GM19324 (cell line): ENCODE measurements around the gene S1PR2.

Experiments used
- ATAC-seq: cut with Tn5 transposase; IDR thresholded peaks from one replicate; pipeline ENCODE4 v1.9.1; 2021; ENCODE audit warnings: mild to moderate bottlenecking, moderate library complexity; ENCODE audit not compliant: unreplicated experiment, low FRiP score

S1PR2 gene, protein sequence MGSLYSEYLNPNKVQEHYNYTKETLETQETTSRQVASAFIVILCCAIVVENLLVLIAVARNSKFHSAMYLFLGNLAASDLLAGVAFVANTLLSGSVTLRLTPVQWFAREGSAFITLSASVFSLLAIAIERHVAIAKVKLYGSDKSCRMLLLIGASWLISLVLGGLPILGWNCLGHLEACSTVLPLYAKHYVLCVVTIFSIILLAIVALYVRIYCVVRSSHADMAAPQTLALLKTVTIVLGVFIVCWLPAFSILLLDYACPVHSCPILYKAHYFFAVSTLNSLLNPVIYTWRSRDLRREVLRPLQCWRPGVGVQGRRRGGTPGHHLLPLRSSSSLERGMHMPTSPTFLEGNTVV

DNA sequence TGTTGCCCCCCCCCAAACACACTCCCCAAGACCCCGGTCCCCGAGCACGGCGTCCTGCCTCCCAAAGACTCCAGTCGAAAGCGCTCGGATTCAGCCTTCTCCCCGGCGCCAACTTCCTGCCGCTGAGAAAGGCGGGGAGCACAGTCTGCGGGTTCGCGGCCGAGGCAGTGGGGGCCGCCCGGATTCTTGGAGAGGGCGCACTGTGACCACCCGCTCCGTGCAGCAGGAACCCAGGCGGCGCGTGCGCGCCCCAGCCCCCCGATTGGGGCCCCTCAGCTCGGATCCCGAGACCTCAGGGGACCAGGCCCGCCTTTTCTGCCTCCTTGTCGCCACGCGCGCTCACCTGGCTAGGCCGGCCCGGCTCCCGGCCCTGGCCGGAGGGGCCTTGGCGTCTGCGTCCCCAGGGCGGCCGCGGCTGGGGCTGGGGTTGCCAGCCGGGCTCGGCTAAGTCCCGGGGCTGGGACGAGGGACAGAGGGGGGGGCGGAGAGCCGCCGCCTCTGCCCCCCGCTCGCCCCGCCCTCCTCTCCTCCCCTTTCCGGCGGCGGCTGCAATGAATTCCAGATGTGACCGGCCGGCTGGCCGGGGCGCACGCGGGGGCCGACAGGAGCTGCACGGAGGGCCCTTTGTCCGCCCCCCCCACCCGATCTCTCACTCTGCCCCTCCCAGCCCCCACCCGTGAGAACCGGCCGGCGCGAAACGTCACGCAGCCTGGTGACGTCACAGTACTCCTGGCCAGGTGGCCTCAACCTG lies at the start of gene S1PR2:
Gene S1PR2 (minus strand): TSS at position 471 of the 751 bp plus-strand sequence. CDS start 6,426 bp downstream, outside the sequence.
- ATAC-seq = peak; percentile 49

DNA sequence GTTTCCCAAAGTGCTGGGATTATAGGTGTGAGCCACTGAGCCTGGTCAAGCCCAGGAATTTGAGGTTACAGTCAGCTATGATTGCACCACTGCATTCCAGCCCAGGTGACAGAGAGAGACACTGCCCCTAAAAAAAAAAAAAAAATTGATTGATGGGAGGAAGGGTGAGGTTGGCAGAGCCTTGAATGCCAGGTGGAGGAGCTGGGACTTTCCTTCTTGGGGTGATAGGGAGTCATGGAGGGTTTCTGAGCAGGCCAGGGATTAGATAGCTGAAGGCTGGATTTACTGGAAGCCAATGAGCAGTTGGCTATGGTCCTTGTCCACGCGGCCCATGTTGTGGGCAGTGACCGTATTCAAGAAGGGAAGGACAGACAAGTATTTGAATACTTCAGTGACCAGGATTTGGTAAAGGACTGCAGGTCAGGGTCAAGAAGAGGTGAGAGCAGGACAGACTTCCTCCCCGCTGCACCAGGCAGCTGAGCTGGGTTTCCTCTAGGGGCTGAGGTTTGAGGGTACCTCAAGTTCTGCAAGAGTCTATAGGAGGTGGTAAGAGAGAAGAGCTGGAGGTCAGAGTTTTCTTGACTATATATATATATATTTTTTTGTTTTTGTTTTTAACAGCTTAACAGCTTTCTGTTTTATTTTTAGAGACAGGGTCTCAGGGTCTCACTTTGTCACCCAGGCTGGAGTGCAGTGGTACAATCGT lies 48.8 kb upstream of the S1PR2 start:
- ATAC-seq = no peak

DNA sequence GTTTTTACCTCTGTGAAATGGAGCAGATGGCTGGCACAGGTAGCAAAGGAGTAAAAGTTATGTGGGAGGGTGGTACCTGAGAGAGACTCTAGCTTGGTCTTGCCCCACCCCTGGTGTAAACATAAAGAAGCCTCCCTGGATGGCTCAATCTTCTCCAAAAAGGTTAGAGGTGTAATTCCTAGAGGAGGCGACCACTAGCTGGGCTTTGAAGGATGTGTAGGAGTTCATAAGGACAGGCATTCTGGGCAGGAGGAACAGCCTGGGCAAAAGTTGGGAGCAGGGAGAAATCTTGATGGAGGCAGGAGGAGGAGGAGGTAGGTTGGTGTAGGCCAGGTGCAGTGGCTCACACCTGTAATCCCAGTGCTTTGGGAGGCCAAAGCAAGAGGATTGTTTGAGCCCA lies 47.8 kb upstream of the S1PR2 start:
- ATAC-seq = no peak

DNA sequence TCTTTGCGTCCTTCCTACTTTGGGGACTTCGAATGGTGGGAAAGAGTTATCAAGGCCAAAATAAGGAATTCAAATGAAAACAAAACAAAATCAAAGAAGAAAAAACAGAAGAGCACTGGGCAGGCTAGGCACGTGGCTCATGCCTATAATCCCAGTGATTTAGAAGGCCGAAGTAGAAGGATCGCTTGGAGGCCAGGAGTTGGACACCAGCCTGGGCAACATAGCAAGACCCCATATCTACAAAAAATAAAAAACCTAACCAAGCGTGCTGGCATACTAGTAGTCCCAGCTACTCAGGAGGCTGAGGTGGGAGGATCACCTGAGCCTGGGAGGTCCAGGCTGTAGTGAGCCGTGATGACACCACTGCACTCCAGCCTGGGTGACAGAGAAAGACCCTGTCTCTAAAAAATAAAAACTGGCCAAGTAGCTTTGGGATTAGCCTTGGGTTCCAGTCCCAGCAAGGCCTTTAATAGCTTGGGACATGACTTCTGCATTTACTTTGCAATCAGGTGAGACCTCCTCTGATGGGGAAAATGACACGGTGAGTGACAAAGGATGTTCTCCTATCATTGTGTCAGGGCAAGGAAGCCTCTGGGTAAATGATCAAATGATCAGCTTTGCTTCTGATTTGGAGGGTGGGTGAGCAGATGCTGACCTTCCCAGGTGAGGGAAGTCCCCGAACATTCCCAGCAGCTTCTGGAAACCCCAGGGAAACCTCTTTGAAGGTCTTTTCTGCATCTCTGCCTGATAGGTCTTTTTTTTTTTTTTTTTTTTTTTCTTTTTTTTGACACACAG lies 46.9 kb upstream of the S1PR2 start:
- no peak for ATAC-seq

DNA sequence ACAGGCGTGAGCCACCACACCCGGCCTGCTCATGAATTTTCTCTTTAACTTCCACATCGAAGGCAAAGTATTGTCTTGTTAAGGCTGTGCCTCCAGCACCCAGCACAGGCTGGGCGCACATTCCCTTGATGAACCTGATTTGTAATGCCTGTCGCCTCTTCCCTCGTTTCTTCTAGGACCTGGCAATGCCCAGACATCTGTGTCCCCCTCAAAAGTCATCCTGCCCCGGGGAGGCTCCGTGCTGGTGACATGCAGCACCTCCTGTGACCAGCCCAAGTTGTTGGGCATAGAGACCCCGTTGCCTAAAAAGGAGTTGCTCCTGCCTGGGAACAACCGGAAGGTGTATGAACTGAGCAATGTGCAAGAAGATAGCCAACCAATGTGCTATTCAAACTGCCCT lies 43.5 kb upstream of the S1PR2 start:
- ATAC-seq = no peak

DNA sequence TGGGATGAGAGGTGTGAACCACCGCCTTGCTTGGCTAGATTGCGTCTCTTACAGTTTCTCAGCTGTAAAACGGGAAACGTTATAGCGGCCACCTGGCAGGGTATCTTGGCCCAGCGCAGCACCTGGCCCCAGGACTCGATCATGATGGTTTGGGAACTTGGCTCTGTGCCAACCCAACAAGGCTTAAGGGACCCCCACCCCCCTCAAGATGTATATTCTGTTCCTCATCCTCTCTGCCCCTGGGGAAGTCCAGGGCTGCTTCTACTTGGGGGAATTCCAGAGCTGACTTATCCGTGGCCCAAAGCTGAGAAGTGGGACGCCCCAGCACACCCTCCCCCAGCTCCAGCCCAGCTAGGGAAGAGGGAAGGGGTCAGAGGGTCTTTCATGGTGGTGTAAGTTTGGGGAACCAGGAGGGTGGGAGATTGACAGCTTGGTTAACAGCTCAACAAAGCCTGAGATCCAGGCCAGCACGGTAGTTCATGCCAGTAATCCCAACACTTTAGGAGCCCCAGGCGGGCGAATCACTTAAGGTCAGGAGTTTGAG lies 40.5 kb upstream of the S1PR2 start:
- ATAC-seq = peak; percentile 1

DNA sequence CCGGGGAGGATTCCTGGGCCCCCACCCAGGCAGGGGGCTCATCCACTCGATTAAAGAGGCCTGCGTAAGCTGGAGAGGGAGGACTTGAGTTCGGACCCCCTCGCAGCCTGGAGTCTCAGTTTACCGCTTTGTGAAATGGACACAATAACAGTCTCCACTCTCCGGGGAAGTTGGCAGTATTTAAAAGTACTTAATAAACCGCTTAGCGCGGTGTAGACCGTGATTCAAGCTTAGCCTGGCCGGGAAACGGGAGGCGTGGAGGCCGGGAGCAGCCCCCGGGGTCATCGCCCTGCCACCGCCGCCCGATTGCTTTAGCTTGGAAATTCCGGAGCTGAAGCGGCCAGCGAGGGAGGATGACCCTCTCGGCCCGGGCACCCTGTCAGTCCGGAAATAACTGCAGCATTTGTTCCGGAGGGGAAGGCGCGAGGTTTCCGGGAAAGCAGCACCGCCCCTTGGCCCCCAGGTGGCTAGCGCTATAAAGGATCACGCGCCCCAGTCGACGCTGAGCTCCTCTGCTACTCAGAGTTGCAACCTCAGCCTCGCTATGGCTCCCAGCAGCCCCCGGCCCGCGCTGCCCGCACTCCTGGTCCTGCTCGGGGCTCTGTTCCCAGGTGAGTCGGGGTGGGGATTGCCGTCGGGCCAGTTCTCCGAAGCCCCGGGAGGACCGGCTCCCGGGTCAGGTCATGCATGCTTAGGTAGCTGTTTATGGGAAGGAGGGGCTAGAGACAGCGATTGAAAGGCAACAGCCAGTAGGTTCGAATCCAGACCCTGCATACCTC lies 39.7 kb upstream of the S1PR2 start, which contains the start of gene ICAM1:
Gene ICAM1 (plus strand): TSS at position 505 of the 779 bp plus-strand sequence. CDS start 40 bp downstream, at position 545.
- ATAC-seq = peak; percentile 45

DNA sequence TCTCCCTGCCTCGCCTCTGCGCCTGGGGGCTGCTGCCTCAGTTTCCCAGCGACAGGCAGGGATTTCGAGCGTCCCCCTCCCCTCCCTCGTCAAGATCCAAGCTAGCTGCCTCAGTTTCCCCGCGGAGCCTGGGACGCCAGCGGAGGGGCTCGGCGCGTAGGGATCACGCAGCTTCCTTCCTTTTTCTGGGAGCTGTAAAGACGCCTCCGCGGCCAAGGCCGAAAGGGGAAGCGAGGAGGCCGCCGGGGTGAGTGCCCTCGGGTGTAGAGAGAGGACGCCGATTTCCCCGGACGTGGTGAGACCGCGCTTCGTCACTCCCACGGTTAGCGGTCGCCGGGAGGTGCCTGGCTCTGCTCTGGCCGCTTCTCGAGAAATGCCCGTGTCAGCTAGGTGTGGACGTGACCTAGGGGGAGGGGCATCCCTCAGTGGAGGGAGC lies 39.1 kb upstream of the S1PR2 start:
- peak; percentile 27 for ATAC-seq

DNA sequence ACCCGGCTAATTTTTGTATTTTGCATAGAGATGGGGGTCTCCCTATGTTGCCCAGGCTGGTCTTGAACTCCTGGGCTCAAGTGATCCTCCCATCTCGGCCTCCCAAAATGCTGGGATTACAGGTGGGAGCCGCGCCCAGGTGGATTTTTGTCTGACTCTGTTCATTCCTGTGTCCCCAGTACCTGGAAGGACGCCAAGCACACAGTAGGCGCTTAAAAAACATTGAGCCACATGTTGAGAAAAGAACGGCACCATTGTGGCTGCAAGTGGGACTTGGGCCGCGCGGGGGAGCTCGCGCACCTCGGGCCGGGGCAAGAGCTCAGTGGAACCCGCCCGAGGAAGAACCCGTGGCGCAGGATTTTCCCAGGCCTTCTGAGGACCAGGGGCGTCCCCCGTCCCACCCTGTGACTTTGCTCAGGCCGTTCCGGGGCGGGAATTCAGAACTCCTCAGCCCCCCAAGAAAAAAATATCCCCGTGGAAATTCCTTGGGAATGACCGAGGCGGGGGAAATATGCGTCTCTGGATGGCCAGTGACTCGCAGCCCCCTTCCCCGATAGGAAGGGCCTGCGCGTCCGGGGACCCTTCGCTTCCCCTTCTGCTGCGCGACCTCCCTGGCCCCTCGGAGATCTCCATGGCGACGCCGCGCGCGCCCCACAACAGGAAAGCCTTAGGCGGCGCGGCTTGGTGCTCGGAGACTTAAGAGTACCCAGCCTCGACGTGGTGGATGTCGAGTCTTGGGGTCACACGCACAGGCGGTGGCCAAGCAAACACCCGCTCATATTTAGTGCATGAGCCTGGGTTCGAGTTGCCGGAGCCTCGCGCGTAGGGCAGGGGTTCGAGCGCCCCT lies 38.4 kb upstream of the S1PR2 start:
- peak; percentile 32 for ATAC-seq

DNA sequence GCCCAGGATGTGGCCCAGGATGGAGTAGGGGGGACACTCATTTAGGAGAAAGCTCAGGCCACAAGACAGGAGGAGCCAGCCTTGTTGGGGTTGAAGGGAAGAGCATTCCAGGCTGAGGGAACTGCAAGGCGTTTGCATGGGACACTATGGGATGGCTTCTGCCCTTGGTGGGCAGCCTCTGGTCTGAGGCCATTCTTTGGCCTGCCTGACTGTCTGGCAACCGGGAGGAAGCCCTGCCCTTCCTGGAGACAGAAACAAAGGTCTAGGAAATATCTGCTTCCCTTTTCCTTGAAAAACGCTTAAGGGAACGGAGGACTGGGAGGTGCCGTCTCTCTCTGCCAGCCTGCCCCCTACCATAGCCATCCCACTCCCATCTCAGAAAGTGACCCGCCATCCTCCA lies 36.9 kb upstream of the S1PR2 start:
- no peak for ATAC-seq

DNA sequence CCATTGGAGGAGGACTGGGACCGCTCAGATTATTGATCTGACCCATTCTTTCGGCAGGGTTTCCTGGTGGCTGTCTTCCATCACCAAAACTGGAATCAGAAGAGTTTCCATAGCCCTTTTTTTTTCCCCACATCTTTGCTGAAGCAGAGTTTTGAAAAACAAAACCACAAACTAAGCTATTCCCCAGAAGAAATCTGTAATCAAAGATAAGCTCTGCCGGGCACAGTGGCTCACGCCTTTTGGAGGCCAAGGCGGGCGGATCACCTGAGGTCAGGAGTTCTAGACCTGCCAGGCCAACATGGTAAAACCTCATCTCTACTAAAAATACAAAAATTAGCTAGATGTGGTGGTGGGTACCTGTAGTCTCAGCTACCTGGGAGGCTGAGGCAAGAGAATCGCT lies 35.6 kb upstream of the S1PR2 start:
- no peak for ATAC-seq

DNA sequence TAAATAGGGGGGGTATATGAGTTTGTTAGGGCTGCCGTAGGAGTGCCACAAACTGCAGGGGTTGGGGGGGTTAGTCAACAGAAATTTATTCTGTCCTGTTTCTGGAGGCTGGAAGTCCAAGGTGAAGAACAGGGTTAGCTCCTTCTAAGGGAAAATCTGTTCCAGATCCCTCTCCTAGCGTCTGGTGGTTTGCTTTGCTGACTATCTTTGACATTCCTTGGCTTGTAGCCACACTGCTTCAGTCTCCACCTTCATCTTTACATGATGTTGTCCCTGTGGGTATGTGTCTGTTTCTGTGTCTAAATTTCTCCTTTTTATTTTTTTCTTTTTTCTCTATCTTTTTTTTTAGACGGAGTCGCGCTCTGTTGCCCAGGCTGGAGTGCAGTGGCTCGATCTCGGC lies 31.6 kb upstream of the S1PR2 start:
- no peak for ATAC-seq

DNA sequence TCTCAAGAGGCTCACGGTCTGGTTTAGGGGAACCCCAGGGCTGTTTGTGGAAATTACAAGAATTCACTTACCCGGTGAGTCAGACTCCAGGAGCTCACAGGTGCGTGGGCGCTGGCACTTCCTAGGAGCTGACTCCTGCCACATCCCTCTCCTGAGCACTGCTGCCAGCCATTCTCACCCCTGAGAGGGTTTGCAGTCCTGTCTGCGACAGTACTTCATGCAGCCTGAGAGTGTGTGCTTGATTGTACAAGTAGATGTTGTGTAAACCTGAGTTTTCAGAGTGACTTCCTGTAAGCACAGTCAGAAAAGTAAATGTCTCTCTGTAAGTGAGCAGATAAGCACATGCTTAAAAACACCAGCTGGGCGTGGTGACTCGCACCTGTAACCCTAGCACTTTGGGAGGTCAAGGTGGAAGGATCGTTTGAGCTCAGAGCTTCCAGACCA lies 29.0 kb upstream of the S1PR2 start:
- no peak for ATAC-seq

DNA sequence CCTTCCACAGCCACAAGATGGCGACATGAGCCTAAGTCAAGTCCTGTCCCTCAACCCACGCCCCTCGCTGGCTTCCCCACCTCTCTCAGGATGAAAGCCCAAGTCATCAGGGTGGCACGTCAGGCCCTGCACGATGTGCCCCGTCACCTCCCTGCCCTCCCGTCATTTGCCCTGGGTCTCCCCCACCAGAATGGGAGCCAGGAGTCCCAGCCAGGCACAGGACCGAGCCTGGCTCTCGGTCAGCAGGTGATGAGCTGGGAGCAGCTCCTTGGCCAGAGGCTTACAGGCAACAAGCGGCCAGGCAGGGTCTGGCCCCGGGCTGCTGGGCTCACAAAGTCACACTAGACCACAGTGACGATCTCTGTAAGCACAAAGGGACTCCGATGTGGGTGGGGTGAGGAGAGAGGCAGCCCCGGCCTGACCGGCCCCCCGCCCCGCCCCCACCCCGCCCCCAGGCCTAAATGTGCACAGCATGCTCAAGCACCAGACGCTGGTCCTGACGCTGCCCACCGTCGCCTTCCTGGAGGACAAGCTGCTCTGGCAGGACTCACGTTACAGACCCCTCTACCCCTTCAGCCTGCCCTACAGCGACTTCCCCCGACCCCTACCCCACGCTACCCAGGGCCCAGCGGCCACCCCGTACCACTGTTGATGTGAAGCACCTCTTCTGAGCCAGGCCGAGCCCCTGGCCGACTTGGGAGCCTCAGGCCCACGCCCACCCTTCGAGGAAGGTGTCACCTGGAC lies 28.2 kb upstream of the S1PR2 start:
- ATAC-seq = no peak

DNA sequence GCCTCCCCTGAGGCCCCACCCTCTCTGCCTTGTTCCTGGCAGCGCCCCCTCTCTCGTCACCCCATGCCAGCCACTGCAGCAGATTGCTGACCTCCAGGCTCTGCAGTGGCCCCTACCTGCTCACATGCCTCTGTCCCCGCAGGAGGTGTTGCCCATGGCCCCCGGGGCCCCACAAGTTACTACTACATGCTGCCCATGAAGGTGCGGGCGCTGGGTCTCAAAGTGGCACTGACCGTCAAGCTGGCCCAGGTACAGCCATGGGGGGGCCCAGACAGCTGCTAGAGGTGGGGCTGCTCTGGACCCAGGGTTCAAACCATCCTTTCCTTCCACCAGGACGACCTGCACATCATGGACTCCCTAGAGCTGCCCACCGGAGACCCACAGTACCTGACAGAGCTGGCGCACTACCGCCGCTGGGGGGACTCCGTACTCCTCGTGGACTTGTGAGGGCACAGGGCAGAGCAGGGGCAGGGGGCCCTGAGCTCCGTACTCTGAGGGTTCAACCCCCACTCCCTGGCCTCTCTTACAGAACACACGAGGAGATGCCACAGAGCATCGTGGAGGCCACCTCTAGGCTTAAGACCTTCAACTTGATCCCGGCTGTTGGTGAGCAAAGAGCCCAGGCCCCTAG lies 27.1 kb upstream of the S1PR2 start:
- ATAC-seq = no peak

DNA sequence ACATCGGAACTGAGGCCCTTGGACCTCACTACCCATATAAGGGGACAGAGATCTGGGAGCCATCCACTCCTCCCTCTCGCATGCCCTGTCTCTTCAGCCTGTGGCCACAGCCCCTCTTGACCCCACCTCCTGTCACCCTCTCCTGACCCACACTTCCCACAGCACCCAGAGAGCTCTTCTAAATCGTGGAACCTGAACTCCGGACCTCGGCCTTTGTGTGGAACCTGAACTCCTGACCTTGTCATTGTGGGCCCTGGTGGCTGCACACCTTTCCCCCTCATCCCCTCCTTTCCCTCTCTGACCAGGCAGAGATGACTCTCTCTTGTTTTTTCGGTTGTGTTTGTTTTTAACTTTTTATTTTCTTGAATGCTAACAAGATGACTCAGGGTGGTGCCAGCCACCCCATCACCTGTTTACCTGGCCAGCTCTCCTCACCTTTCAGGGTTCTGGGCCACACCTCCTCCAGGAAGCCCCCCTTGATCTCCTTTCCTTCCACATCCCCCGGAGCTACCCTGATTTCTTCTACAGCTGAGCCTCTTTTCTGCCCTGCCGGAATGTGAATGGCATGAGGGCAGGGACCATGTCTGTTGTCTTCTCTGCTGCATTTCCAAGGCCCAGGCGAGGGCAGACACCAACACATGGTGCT lies 26.0 kb upstream of the S1PR2 start:
- no peak for ATAC-seq

DNA sequence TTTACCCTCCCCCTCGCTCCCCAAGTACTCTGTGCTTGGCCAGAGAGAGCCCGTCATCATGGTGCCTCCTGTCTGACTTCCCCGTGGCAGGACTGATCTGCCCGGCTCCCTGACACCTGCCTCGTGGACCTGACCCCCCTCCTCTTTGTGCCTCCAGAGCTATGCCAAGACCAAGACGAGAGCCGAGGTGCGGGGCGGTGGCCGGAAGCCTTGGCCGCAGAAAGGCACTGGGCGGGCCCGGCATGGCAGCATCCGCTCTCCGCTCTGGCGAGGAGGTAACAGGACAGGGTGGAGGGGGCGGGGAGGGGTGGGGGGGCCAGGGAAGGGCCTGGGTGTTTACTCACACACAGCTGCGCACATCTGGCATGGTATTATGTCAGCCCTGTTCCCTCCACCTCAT lies 25.4 kb upstream of the S1PR2 start:
- ATAC-seq = no peak
